NB4 (cell line): ENCODE measurements around the gene THSD7B.

Source experiments
- CTCF ChIP-seq: IDR thresholded peaks from one replicate; pipeline ENCODE4 v1.5.1; 2012; ENCODE audit warnings: low read depth, low read length
- POLR2A ChIP-seq: IDR thresholded peaks from 2 replicates; pipeline ENCODE4 v1.6.1; 2011; ENCODE audit warnings: mild to moderate bottlenecking; ENCODE audit not compliant: insufficient read length; ENCODE audit errors: extremely low read depth

DNA sequence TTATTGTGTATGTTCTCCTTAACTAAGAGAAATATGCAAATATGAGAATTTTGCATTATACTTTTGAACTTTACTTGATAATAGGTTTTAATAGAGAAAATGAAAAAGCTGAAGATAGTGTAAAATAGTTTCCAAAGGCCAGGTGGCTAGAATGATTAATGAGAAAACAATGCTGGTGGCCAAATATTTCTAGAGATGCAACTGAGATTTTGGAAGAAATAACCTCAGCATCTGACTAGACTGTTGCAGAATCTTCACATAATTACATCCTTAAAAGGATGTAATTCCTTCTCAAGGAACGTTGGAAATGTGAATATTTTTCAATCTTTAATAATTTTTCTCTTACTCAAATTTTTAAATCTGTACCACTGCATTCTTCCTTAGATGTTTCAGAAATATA lies 434.4 kb downstream of the THSD7B start:
- no peak for TF ChIP-seq POLR2A
- TF ChIP-seq CTCF = no peak
